Activated CD4-positive, alpha-beta T cell treated with anti-CD3 and anti-CD28 coated beads for 4 hours (primary cell): ENCODE measurements around the gene KIF3A.

ENCODE experiments used
- DNase-seq, 2 donors: peaks; one replicate each; pipeline ENCODE4 v3.0.0-alpha.2; 2020

Gene KIF3A

DNA sequence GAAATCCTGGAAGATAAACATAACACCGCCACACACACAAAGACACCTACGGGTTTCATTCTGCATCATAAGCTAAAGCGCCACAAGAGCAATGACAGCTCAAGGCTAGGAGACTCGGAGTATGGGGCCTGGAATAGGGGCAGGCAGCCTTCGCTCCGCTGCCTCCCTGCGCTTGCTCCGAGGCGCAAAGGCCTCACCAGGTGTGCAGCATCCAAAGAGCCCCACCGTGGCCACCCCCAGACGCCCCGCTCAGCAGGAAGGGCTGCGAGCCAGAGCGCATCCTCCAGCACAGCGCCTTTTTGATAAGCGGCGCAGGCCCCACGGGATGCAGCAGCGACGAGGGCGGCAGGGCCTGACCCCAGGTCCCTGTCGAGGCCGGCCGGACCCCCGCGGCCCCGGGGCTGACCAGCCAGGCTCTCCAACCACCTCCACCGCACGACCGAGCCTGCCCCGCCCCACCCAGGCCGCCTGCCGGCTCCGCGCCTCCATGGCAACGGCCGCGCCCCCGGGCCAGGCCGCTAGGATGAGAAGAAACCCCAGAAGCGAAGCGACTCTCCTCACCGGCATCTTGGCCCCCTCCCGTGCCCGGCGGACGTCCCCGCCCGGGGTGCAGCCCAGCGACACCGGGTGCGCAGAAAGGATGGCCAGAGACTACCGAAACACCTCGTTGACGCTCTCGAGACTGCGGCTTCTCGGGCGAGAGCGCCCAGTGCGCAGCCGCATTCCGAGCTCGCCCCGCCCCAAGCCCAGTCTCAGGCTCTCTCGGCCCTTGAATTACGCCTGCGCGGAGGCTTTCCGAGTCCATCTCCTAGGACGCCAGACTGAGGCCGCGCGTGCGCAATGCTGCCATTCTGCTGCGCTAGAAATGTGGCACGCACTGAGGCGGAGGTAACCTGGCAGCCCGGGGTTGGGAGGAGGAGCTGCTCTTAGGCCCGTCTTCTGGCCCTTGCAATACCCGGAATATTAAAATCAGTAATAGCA is at the start of gene KIF3A:
TSS of gene KIF3A (minus strand) at position 694 of the 981 bp plus-strand sequence. CDS start at position 567, 127 bp downstream.
- peak; percentile 99 for DNase-seq

- no peak for DNase-seq
Measured at GRCh38 chr5:132787076-132787475, 49.7 kb upstream of the KIF3A start.

- DNase-seq, result no peak
Measured at GRCh38 chr5:132785864-132786263, 48.5 kb upstream of the KIF3A start.

GRCh38 chr5:132785365-132785764 is 48.0 kb upstream of the KIF3A start:
- DNase-seq, result no peak

GRCh38 chr5:132782101-132782500 is 44.8 kb upstream of the KIF3A start:
- no peak for DNase-seq

DNA sequence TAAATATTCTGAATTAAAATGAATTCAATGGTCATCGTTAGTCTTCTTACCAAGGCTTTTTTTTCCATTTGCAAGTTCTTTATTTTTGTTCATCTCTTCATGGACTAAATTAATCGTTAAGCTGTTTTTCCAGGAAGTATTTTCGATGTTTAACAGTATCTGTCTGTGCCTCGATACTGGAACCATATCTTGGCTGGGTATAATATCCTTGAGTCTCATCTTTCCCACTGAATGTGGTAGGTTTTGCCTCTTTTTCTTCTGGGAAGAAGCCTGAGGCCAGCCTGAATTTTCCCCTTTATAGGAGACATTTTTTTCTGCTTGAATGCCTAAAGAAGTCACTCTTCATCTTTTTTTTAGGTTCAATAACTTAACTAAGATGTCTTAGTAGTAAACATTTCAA is 43.7 kb upstream of the KIF3A start:
- no peak for DNase-seq

GRCh38 chr5:132780577-132780976 is 43.2 kb upstream of the KIF3A start:
- no peak for DNase-seq

GRCh38 chr5:132779961-132780360 is 42.6 kb upstream of the KIF3A start:
- DNase-seq, result no peak

GRCh38 chr5:132778856-132779255 is 41.5 kb upstream of the KIF3A start:
- DNase-seq, result no peak

- DNase-seq, result no peak
Measured at GRCh38 chr5:132778129-132778528, 40.8 kb upstream of the KIF3A start.

DNA sequence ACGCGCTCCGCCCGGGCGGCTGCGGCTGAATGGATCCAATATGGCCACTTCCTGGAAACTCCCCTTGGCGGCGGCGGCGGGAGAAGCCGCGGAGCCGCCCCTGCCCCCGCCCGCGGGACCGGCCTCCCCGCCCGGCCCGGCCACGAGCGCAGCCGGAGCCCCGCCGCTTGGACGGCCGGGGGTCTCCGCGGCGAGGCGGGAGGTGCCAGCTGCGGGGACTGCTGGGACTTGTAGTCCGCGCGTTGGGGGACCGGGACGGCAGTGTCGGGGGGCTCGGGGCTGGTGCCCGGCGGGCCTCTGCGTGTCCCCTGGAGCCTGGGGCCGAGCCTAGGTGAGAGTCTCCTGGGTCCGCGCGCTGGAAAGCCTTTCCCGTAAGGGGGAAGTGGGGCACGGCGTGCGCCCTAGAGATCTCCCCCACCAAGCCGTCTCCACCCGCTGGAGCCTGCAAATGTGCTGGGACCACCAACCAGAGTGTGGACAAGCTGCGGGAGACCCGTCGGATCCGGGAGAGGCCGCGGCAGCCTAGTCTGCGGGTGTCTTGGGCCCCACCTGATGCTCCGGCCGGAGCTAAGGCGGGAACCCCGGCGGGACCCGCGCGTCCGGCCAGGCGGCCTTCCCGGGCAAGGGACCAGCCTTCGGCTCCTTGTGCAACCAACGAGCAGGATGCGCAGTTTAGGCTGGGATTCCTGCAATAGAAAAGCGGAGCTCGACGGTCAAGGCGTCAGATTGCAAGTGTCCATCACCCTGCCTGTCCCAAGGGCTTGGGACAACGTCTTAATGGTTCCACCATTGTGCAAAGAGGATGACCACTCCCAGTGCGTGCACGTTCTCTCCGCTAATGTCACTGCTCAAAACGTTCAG is 40.1 kb upstream of the KIF3A start, which contains the start of gene SEPTIN8:
TSS of gene SEPTIN8 (minus strand) at position 31 of the 861 bp plus-strand sequence. CDS start 102 bp downstream, outside the sequence.
- DNase-seq, result peak; percentile 26 to 39

GRCh38 chr5:132776938-132777208 is 39.5 kb upstream of the KIF3A start:
- no peak for DNase-seq

GRCh38 chr5:132776131-132776937 is 39.0 kb upstream of the KIF3A start:
- no peak for DNase-seq

DNA sequence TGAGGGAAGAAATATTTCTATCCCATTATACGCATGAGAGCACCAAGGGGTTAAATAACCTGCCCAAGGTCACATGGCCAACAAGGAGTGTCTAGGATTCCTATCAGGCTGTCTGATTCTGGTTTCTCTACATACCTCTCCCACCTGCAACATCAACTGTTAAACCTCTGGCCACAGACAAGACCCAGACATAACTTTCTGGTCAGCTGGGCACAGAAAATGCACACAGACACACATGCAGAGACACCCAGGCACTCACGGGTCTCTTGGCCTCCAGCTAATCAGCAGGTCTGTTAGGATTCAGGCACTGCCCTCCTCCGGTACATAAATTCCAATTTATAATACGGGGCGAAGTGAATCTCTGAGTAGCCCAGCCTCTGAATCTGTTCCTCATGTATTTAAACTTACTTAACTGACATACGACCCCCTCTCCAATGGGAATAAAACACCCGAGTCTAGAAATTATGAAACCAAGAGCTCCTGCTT is 38.2 kb upstream of the KIF3A start:
- no peak for DNase-seq

GRCh38 chr5:132774896-132775295 is 37.5 kb upstream of the KIF3A start:
- DNase-seq, result no peak

DNA sequence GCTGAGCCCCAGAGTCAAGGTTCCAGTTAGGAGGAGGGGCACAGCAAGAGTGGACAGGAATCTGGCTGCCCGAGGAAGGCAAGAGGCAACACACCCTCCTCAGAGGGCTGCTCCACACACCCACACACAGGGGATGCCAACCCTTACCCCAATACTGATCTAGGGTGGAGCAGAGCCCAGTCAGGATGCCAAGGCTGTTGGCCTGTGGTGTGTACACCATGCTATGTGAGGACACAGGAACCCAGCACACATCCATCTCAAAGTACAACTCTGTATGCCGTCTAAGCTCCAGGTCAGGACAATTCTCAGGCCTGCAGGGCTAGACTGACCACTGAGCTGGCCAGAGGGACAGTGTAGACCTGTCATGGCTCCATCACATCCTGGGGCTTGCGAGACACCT is 37.1 kb upstream of the KIF3A start:
- DNase-seq, result no peak

- DNase-seq, result no peak
Measured at GRCh38 chr5:132773601-132774355, 36.4 kb upstream of the KIF3A start.

GRCh38 chr5:132773114-132773513 is 35.8 kb upstream of the KIF3A start:
- DNase-seq, result no peak

GRCh38 chr5:132772291-132773070 is 35.1 kb upstream of the KIF3A start:
- no peak for DNase-seq

DNA sequence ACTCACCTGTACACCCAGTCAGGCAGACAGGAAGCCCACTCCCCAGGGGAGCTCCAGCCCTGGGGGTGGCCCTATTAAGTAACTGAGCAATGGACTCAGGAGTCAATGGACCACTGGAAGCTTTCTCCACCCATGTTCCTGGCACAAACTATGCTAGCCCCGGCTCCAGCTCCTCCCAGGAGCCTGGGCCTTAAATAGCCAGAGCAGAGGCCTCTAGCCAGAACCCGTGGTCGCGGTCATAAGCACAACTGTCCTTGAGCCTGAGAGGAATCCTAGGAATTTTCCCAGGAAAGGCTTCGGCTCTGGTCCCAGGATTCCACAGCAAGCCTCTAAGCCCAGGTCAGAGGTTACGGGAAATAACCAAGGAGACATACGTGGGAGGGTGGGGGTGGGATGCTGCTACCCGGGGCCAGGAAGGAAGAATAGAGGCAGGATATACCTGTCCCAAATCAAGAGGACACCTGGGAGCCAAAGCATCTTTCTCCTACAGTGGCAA is 34.2 kb upstream of the KIF3A start:
- no peak for DNase-seq
